Ramos (cell line): ENCODE measurements around the gene SMIM7.

Experiments
- in situ Hi-C: fragments of 300-500 bp; cut with MboI; formaldehyde crosslinking; loops from one replicate; pipeline ENCODE4 v1.14.3; 2022; ENCODE audit warnings: low sequenced_read_pairs; ENCODE audit not compliant: unreplicated experiment

The SMIM7 gene

GRCh38 chr19:16624236-16624635, 35.7 kb downstream of the SMIM7 start:
- in situ Hi-C loops: no loop called here

GRCh38 chr19:16623576-16623975, 36.4 kb downstream of the SMIM7 start:
- in situ Hi-C loops: no loop called here

- in situ Hi-C loops: no loop called here
These were observed 36.9 kb downstream of the SMIM7 start for GRCh38 chr19:16623066-16623465.

- in situ Hi-C loops: no loop called here
These were observed 38.7 kb downstream of the SMIM7 start for GRCh38 chr19:16621165-16621800.

GRCh38 chr19:16620584-16620983, 39.4 kb downstream of the SMIM7 start:
- in situ Hi-C loops: no loop called here

- in situ Hi-C loops: no loop called here
These were observed 39.9 kb downstream of the SMIM7 start for GRCh38 chr19:16620018-16620417.

- in situ Hi-C loops: no loop called here
These were observed 40.5 kb downstream of the SMIM7 start for GRCh38 chr19:16619457-16619856.

GRCh38 chr19:16618248-16618647, 41.7 kb downstream of the SMIM7 start:
- in situ Hi-C loops: no loop called here

- in situ Hi-C loops: no loop called here
These were observed 44.1 kb downstream of the SMIM7 start for GRCh38 chr19:16615808-16616207.

GRCh38 chr19:16614941-16615340, 45.0 kb downstream of the SMIM7 start:
- in situ Hi-C loops: no loop called here

GRCh38 chr19:16613841-16614240, 46.1 kb downstream of the SMIM7 start:
- in situ Hi-C loops: no loop called here

- in situ Hi-C loops: no loop called here
These were observed 47.3 kb downstream of the SMIM7 start for GRCh38 chr19:16612636-16613035.

- in situ Hi-C loops: no loop called here
These were observed 48.8 kb downstream of the SMIM7 start for GRCh38 chr19:16611121-16611520.

- in situ Hi-C loops: no loop called here
These were observed 50.3 kb downstream of the SMIM7 start for GRCh38 chr19:16609511-16610200.

GRCh38 chr19:16608290-16608739, 51.6 kb downstream of the SMIM7 start:
- in situ Hi-C loops: no loop called here

- in situ Hi-C loops: no loop called here
These were observed 52.1 kb downstream of the SMIM7 start for GRCh38 chr19:16607819-16608218.

- in situ Hi-C loops: no loop called here
These were observed 54.4 kb downstream of the SMIM7 start for GRCh38 chr19:16605553-16605994.

- in situ Hi-C loops: no loop called here
These were observed 54.8 kb downstream of the SMIM7 start for GRCh38 chr19:16605115-16605514.

- in situ Hi-C loops: no loop called here
These were observed 55.3 kb downstream of the SMIM7 start for GRCh38 chr19:16604615-16605014.

GRCh38 chr19:16603090-16603489, 56.9 kb downstream of the SMIM7 start:
- in situ Hi-C loops: no loop called here

- in situ Hi-C loops: no loop called here
These were observed 58.4 kb downstream of the SMIM7 start for GRCh38 chr19:16601378-16602052.
